K562 (cell line): ENCODE measurements around the gene ZFPM1. TPM values are rescaled to one million over a fixed set of nuclear protein-coding genes. Genes with fewer than 3 reads are reported as not detected.

Source experiments
- ATF7 ChIP-seq: fragments of 450-650 bp; IDR thresholded peaks from 2 replicates; pipeline ENCODE4 v1.7.1; 2014; ENCODE audit warnings: mild to moderate bottlenecking, moderate library complexity
- CBX3 ChIP-seq, 2 experiments: IDR thresholded peaks; 1 replicate in 1 of 2; 2 replicates in 1 of 2; pipeline ENCODE4 v1.6.1; 2012; ENCODE audit warnings: inconsistent platforms in 2 of 2, low read length in 2 of 2, borderline replicate concordance in 1 of 2, control low read depth in 1 of 2
- ESRRB ChIP-seq: fragments of 250-450 bp; sonication (Bioruptor Pico); IDR thresholded peaks from 2 replicates; pipeline ENCODE4 v1.5.0; 2020; ENCODE audit warnings: mild to moderate bottlenecking, moderate library complexity, borderline replicate concordance
- GATA2 ChIP-seq: sonication (generic); formaldehyde crosslinking; IDR thresholded peaks from 2 replicates; pipeline ENCODE4 v1.4.0; 2020; ENCODE audit warnings: mild to moderate bottlenecking, missing genetic modification reagents
- GATAD2A ChIP-seq: fragments of 450-650 bp; IDR thresholded peaks from 2 replicates; pipeline ENCODE4 v1.6.1; 2017
- GATAD2B ChIP-seq: fragments of 450-650 bp; IDR thresholded peaks from 2 replicates; pipeline ENCODE4 v1.6.1; 2017; ENCODE audit warnings: mild to moderate bottlenecking, borderline replicate concordance
- GTF2E2 ChIP-seq: fragments of 200-800 bp; sonication (Bioruptor generic); IDR thresholded peaks from 2 replicates; pipeline ENCODE4 v1.6.1; 2016; ENCODE audit warnings: missing genetic modification characterization, missing compliant biosample characterization
- MGA ChIP-seq: fragments of 450-650 bp; IDR thresholded peaks from 2 replicates; pipeline ENCODE4 v1.6.1; 2016; ENCODE audit warnings: mild to moderate bottlenecking, moderate library complexity
- RBM15 ChIP-seq: fragments of 200-400 bp; formaldehyde crosslinking; IDR thresholded peaks from 2 replicates; pipeline ENCODE4 v1.6.1; 2018; ENCODE audit warnings: mild to moderate bottlenecking, low read length, moderate library complexity; ENCODE audit not compliant: insufficient read depth
- RNF219 ChIP-seq: fragments of 250-450 bp; sonication (Bioruptor Pico); IDR thresholded peaks from 2 replicates; pipeline ENCODE4 v1.5.0; 2022; ENCODE audit warnings: mild to moderate bottlenecking
- SREBF2 ChIP-seq: sonication (generic); formaldehyde crosslinking; IDR thresholded peaks from 2 replicates; pipeline ENCODE4 v1.4.0; 2020; ENCODE audit warnings: mild to moderate bottlenecking, missing genetic modification reagents
- THRAP3 ChIP-seq: fragments of 450-650 bp; IDR thresholded peaks from 2 replicates; pipeline ENCODE4 v1.6.1; 2016; ENCODE audit warnings: mild to moderate bottlenecking, inconsistent platforms, borderline replicate concordance
- ZKSCAN8 ChIP-seq: fragments of 200-800 bp; sonication (Bioruptor generic); IDR thresholded peaks from 2 replicates; pipeline ENCODE4 v1.6.1; 2016; ENCODE audit warnings: missing genetic modification characterization, missing compliant biosample characterization
- polyA plus RNA-seq, 8 experiments: library from polyadenylated mRNA; depleted of rRNA in 4 of 8; stranded (reverse) in 5 of 8; unstranded in 3 of 8; fragments of >200 nt; fragmentation: Nextera tagmentation in 2 of 8; fragmentation: Illumina TruSeq in 1 of 8; extraction: Ambion mirVana in 2 of 8; extraction: Trizol in 1 of 8; gene quantifications; 2 replicates each; pipeline versions ENCODE4 v1.2.1 to v1.2.3, GENCODE V29; 2011 to 2014; ENCODE audit warnings: inconsistent platforms in 1 of 8, missing spikeins in 1 of 8
- total RNA-seq, 7 experiments: library from RNA; depleted of rRNA in 6 of 7; stranded (reverse); fragments of >200 nt in 6 of 7; fragmentation: Illumina TruSeq in 2 of 7; extraction: Trizol in 2 of 7; gene quantifications; 2 replicates each; pipeline versions ENCODE4 v1.2.1 to v1.2.3, GENCODE V29; 2011 to 2021; ENCODE audit warnings: low replicate concordance in 1 of 7

Gene ZFPM1
- total and polyA plus RNA-seq, 9 of the 15 experiments (the other 6 are each of a cell fraction or from before 2014, with no cell fraction given), result 0.03 to 35.9 (median 1.4) TPM

GRCh38 chr16:88487920-88488851, 35.1 kb downstream of the ZFPM1 start (continued):
- no peak for TF ChIP-seq GTF2E2 (tag)
- no peak for TF ChIP-seq THRAP3
- TF ChIP-seq MGA, result peak; percentile 81
- TF ChIP-seq CBX3 (IDR thresholded peaks at IDR 0.05; ENCODE audit: borderline replicate concordance in 1 of 2, low read length in 2 of 2), result no peak
- 0 out of 2 replicates have a peak, but pooled peaks have one; percentile 13 for TF ChIP-seq GATA2 (CRISPR knock-in tag)
- no peak for TF ChIP-seq ZKSCAN8
- TF ChIP-seq RBM15, result no peak
- no peak for TF ChIP-seq RNF219 (CRISPR knock-in tag)
- TF ChIP-seq ATF7, result no peak
- TF ChIP-seq SREBF2 (CRISPR knock-in tag), result no peak
- TF ChIP-seq GATAD2B, result peak; percentile 26; the same call in 1 of the 2 replicates
- no peak for TF ChIP-seq GATAD2A
- TF ChIP-seq ESRRB (CRISPR knock-in tag), result no peak
